COLO668 (cell line): ENCODE measurements around the gene MLEC.
A peak's percentile ranks its signal among the peaks of the same experiment; 100 is the strongest.

Experiments used
- DNase-seq: peaks from one replicate; lab custom pipeline; 2025; ENCODE audit not compliant: unreplicated experiment; lab: John Stamatoyannopoulos, UW

MLEC gene

GRCh38 chr12:120686690-120687577 lies at the start of gene MLEC:
Gene MLEC (plus strand): TSS chr12:120687149. CDS start chr12:120687297, 148 bp downstream.
- DNase-seq, result peak; percentile 99

GRCh38 chr12:120639771-120640721 lies 46.9 kb upstream of the MLEC start, which contains the start of gene CABP1:
Gene CABP1 (plus strand): TSS chr12:120640626. CDS start chr12:120640686, 60 bp downstream.
- peak; percentile 63 for DNase-seq

- DNase-seq, result peak; percentile 43
Measured at GRCh38 chr12:120640861-120641833, 45.8 kb upstream of the MLEC start.

GRCh38 chr12:120642121-120642520 lies 44.8 kb upstream of the MLEC start:
- no peak for DNase-seq

GRCh38 chr12:120642826-120643225 lies 44.1 kb upstream of the MLEC start:
- no peak for DNase-seq

- DNase-seq, result no peak
Measured at GRCh38 chr12:120643574-120643973, 43.4 kb upstream of the MLEC start.

- DNase-seq, result no peak
Measured at GRCh38 chr12:120646044-120646443, 40.9 kb upstream of the MLEC start.

- DNase-seq, result no peak
Measured at GRCh38 chr12:120647375-120647755, 39.6 kb upstream of the MLEC start.

GRCh38 chr12:120649442-120650232 lies 37.3 kb upstream of the MLEC start:
- no peak for DNase-seq

GRCh38 chr12:120650233-120650690 lies 36.7 kb upstream of the MLEC start:
- no peak for DNase-seq

- DNase-seq, result no peak
Measured at GRCh38 chr12:120651821-120652220, 35.1 kb upstream of the MLEC start.

- no peak for DNase-seq
Measured at GRCh38 chr12:120652656-120653435, 34.1 kb upstream of the MLEC start.

- no peak for DNase-seq
Measured at GRCh38 chr12:120653611-120654010, 33.3 kb upstream of the MLEC start.

- no peak for DNase-seq
Measured at GRCh38 chr12:120654656-120655055, 32.3 kb upstream of the MLEC start.

- no peak for DNase-seq
Measured at GRCh38 chr12:120656008-120656407, 30.9 kb upstream of the MLEC start.

- no peak for DNase-seq
Measured at GRCh38 chr12:120658286-120659150, 28.4 kb upstream of the MLEC start.

- DNase-seq, result no peak
Measured at GRCh38 chr12:120659151-120659525, 27.8 kb upstream of the MLEC start.

GRCh38 chr12:120661432-120661831 lies 25.5 kb upstream of the MLEC start:
- DNase-seq, result no peak
